Vagina (tissue), 2 donors: ENCODE results near the gene APOA1.

Source experiments
- CTCF ChIP-seq, 3 experiments: fragments of 450-650 bp in 2 of 3; fragments of 200-600 bp in 1 of 3; sonication (generic) in 1 of 3; IDR thresholded peaks; one replicate each; pipeline ENCODE4 v1.5.1; 2017 to 2019; ENCODE audit warnings: antibody characterized with exemption in 3 of 3, mild to moderate bottlenecking in 2 of 3, moderate library complexity in 2 of 3
- POLR2AphosphoS5 ChIP-seq, 2 donors: sonication (generic); formaldehyde crosslinking; IDR thresholded peaks; one replicate each; pipeline ENCODE4 v1.9.0; 2017; ENCODE audit warnings: antibody characterized with exemption in 2 of 2, mild to moderate bottlenecking in 2 of 2, low read depth in 1 of 2; ENCODE audit not compliant: insufficient read depth in 1 of 2

GRCh38 chr11:116861539-116861938 is 24.1 kb upstream of the APOA1 start:
- TF ChIP-seq CTCF (IDR thresholded peaks at IDR 0.05) (no peak), POLR2AphosphoS5 (IDR thresholded peaks at IDR 0.05; ENCODE audit: insufficient read depth in 1 of 2, low read depth in 1 of 2) (no peak)
